Fibroblast of peridontal ligament (primary cell): ENCODE data around the gene HSPA1B.
A peak's percentile ranks its signal among the peaks of the same experiment; 100 is the strongest.
"Not testable (repeated sequence)": the region's sequence is repeated elsewhere in the genome, so short reads cannot be mapped to it uniquely, and the experiment has no call there.

Source experiments
- DNase-seq: peaks from one replicate; pipeline ENCODE4 v3.0.0-alpha.2; 2010; ENCODE audit errors: extremely low read depth

The HSPA1B gene

GRCh38 chr6:31858707-31859106 lies 31.2 kb downstream of the HSPA1B start:
- DNase-seq, result no peak

GRCh38 chr6:31859923-31860322 lies 32.4 kb downstream of the HSPA1B start:
- DNase-seq, result no peak

GRCh38 chr6:31860349-31860748 lies 32.8 kb downstream of the HSPA1B start:
- DNase-seq, result no peak

- no peak for DNase-seq
These were observed 33.6 kb downstream of the HSPA1B start for GRCh38 chr6:31861150-31861549.

GRCh38 chr6:31861919-31862343 lies 34.4 kb downstream of the HSPA1B start:
- no peak for DNase-seq

- DNase-seq, result peak; percentile 100
These were observed 35.1 kb downstream of the HSPA1B start, which contains the start of gene NEU1 for GRCh38 chr6:31862344-31863235. NEU1 (minus strand) TSS chr6:31862821; CDS start chr6:31862776, 45 bp downstream.

GRCh38 chr6:31864123-31864562 lies 36.6 kb downstream of the HSPA1B start:
- not testable (repeated sequence) for DNase-seq

- no peak for DNase-seq
These were observed 37.3 kb downstream of the HSPA1B start for GRCh38 chr6:31864818-31865204.

GRCh38 chr6:31865205-31866118 lies 37.9 kb downstream of the HSPA1B start:
- no peak for DNase-seq

GRCh38 chr6:31868658-31868971 lies 41.1 kb downstream of the HSPA1B start:
- DNase-seq, result not testable (repeated sequence)

GRCh38 chr6:31869343-31869742 lies 41.8 kb downstream of the HSPA1B start:
- DNase-seq, result no peak

- DNase-seq, result no peak
These were observed 42.9 kb downstream of the HSPA1B start for GRCh38 chr6:31870385-31870921.

- DNase-seq, result peak; percentile 31
These were observed 43.6 kb downstream of the HSPA1B start for GRCh38 chr6:31871046-31871659.

GRCh38 chr6:31874084-31874670 lies 46.6 kb downstream of the HSPA1B start:
- DNase-seq, result no peak

- DNase-seq, result peak; percentile 12
These were observed 47.5 kb downstream of the HSPA1B start for GRCh38 chr6:31874836-31875572.

GRCh38 chr6:31875877-31876276 lies 48.3 kb downstream of the HSPA1B start:
- no peak for DNase-seq

GRCh38 chr6:31876357-31876756 lies 48.8 kb downstream of the HSPA1B start:
- no peak for DNase-seq

GRCh38 chr6:31877125-31877650 lies 49.6 kb downstream of the HSPA1B start:
- no peak for DNase-seq

GRCh38 chr6:31877651-31878161 lies 50.2 kb downstream of the HSPA1B start:
- no peak for DNase-seq

GRCh38 chr6:31878222-31878621 lies 50.7 kb downstream of the HSPA1B start:
- DNase-seq, result no peak
